ENCODE results near the gene IMMT.

DNA sequence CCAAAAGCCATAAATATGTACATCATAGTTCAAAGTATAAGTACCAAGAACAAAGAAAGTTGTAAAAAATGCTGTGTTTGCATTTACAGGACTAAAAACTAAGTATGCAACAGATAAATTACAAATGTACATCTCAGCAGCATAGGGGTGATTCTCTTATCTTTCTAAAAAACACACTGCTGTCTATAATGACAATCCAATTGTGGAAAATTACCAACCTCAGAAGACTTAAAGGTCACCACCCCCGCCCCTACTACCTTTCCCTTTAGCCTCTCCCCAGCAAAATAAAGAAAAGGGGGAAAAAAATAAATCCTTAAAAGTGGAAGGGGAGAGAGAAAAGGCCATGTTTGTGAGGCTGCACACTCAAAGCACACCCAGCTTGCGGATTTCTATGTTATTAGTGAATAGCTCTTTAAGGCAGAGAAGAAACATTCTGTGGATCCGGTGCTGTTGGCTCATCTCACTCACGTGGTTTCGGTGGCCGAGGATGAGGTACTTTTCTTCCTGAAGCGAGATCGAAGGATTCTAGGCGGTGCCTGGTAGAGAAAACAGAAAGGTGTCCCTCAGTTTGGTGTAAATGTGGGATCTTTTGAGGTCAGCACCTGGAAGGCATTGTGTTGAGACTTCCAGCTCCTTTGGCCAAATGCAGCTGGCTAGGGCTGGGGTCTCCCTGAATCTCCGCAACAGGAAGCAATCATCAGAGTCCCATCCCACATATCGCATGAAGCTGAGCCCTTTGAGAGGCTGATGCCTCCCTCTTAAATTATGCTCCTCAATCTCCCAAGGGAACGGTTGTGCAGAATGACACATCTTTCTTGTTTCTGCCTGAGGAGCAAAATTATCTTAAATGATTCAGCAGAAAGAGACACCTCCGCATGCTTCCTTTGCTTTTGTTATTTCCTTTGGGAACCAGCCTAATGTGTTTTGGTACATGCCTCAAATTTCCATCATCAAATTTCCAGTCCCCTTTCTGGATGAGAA is 21.6 kb upstream of the IMMT start:
- TF ChIP-seq, protein P1, sequence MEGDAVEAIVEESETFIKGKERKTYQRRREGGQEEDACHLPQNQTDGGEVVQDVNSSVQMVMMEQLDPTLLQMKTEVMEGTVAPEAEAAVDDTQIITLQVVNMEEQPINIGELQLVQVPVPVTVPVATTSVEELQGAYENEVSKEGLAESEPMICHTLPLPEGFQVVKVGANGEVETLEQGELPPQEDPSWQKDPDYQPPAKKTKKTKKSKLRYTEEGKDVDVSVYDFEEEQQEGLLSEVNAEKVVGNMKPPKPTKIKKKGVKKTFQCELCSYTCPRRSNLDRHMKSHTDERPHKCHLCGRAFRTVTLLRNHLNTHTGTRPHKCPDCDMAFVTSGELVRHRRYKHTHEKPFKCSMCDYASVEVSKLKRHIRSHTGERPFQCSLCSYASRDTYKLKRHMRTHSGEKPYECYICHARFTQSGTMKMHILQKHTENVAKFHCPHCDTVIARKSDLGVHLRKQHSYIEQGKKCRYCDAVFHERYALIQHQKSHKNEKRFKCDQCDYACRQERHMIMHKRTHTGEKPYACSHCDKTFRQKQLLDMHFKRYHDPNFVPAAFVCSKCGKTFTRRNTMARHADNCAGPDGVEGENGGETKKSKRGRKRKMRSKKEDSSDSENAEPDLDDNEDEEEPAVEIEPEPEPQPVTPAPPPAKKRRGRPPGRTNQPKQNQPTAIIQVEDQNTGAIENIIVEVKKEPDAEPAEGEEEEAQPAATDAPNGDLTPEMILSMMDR (conservative IDR thresholded peaks at IDR 0.05; ENCODE audit: low read depth in 2 of 2), result no peak
- no peak for TF ChIP-seq POLR2AphosphoS5 (IDR thresholded peaks at IDR 0.05; ENCODE audit: low read depth)
- no peak for TF ChIP-seq EZH2 (IDR thresholded peaks at IDR 0.05; ENCODE audit: low read depth, unreplicated experiment)
- TF ChIP-seq, protein P2, sequence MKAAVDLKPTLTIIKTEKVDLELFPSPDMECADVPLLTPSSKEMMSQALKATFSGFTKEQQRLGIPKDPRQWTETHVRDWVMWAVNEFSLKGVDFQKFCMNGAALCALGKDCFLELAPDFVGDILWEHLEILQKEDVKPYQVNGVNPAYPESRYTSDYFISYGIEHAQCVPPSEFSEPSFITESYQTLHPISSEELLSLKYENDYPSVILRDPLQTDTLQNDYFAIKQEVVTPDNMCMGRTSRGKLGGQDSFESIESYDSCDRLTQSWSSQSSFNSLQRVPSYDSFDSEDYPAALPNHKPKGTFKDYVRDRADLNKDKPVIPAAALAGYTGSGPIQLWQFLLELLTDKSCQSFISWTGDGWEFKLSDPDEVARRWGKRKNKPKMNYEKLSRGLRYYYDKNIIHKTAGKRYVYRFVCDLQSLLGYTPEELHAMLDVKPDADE (IDR thresholded peaks at IDR 0.05), result no peak
- TF ChIP-seq CREB1 (CRISPR knock-in tag; IDR thresholded peaks at IDR 0.05; ENCODE audit: low read depth), result no peak
- TF ChIP-seq, protein P3, sequence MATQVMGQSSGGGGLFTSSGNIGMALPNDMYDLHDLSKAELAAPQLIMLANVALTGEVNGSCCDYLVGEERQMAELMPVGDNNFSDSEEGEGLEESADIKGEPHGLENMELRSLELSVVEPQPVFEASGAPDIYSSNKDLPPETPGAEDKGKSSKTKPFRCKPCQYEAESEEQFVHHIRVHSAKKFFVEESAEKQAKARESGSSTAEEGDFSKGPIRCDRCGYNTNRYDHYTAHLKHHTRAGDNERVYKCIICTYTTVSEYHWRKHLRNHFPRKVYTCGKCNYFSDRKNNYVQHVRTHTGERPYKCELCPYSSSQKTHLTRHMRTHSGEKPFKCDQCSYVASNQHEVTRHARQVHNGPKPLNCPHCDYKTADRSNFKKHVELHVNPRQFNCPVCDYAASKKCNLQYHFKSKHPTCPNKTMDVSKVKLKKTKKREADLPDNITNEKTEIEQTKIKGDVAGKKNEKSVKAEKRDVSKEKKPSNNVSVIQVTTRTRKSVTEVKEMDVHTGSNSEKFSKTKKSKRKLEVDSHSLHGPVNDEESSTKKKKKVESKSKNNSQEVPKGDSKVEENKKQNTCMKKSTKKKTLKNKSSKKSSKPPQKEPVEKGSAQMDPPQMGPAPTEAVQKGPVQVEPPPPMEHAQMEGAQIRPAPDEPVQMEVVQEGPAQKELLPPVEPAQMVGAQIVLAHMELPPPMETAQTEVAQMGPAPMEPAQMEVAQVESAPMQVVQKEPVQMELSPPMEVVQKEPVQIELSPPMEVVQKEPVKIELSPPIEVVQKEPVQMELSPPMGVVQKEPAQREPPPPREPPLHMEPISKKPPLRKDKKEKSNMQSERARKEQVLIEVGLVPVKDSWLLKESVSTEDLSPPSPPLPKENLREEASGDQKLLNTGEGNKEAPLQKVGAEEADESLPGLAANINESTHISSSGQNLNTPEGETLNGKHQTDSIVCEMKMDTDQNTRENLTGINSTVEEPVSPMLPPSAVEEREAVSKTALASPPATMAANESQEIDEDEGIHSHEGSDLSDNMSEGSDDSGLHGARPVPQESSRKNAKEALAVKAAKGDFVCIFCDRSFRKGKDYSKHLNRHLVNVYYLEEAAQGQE (IDR thresholded peaks at IDR 0.05; ENCODE audit: unreplicated experiment), result no peak
- no peak for TF ChIP-seq JUNB (IDR thresholded peaks at IDR 0.05; ENCODE audit: unreplicated experiment)
- no peak for TF ChIP-seq EZH2phosphoT487 (IDR thresholded peaks at IDR 0.05; ENCODE audit: unreplicated experiment)
